Measurements from ENCODE around the gene ABHD2.
"Not testable (repeated sequence)": the region's sequence is repeated elsewhere in the genome, so short reads cannot be mapped to it uniquely, and the experiment has no call there.

Gene ABHD2, protein sequence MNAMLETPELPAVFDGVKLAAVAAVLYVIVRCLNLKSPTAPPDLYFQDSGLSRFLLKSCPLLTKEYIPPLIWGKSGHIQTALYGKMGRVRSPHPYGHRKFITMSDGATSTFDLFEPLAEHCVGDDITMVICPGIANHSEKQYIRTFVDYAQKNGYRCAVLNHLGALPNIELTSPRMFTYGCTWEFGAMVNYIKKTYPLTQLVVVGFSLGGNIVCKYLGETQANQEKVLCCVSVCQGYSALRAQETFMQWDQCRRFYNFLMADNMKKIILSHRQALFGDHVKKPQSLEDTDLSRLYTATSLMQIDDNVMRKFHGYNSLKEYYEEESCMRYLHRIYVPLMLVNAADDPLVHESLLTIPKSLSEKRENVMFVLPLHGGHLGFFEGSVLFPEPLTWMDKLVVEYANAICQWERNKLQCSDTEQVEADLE

DNA sequence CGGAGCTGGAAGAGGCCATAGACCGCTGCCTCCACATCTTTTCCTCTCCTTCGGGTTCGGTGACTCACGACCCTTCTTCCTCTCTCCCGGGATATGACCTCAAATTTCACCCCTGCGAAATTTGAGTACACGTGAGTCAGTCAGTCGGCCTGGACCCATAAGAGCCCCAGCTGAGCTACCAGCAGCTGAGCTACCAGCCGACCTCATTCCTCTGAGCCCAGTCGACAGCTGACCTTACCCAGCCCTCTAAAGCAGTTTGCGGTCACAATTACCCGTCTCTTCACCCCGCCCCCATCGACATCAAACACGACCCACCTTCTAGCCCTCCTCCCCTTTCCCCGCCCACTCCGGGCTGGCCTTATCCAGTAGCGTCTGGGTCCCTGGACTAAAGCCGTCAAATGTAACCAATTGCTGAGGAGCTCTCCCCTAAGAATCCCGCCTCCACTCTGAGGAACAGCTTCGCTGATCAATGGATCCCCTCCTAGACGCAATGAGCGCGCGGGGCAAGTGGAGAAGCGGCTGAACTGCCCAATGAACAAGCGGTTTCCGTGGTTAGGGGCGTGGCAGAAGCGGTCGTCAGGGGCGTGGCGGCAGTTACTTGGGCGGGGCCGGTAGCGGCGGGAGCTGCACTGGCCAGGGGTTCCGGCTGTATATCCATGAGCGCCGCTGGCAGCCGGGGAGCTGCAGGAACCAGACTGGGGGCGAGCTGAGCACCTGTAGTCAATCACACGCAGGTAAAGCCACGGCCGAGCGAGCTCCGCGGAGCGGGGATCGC, at the start of gene ABHD2:
ABHD2 (plus strand) TSS at position 627 of the 775 bp plus-strand sequence. CDS start 27,872 bp downstream, outside the sequence.
- DNase-seq, result peak; percentile 95

DNA sequence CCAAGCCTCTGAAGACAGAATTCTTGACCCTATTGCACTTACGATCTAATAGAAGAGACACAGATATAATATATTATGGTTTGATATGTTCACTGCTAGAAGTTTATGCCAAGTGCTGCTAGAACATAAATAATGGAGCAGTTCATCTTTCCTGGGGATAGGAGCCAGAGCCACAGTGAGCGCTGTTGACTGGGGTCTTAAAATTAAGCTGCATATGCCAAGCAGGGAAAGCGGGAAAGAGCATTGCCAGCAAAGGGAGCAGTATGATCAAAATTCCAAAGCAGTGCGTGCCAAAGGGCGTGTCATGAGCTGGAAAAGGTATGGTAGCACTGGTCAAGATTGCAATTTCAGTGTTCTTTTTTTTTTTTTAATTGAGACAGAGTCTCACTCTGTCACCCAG, 49.1 kb upstream of the ABHD2 start:
- DNase-seq, result no peak

DNA sequence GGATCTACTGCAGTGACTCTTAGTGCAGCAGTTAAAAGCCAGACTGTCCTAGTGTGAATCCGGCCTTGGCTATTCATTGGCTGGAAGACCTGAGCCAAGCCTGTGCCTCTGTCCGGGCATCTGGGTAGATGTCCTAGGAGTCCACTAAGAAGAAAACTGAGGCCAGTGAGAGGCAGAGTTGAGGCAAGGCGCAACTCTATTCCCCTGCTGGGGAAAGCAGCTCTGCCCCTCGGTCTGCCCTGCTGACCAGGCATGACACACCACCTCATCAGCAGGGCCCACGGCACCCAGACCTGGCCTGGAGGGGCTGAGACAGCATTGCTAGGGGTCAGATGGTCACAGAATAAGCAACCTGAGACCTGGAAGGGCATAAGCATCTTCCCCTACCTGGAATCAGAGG, 46.7 kb upstream of the ABHD2 start:
- no peak for DNase-seq

DNA sequence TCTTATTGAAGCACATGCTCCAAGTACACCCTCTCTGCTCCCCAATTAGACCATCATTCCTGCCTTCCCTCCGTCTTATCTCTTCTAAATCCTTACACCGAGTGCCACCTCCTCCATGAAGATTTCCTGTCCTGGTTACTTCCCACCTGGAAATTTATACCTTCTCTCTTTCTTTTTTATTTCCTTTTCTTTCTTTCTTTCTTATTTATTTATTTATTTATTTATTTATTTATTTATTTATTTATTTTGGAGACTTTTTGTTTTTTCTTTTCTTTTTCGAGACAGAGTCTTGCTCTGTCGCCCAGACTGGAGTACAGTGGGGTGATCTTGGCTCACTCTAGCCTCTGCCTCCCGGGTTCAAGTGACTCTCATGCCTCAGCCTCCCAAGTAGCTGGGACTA, 45.9 kb upstream of the ABHD2 start:
- no peak for DNase-seq

GRCh38 chr15:89043031-89044002, 44.9 kb upstream of the ABHD2 start:
- DNase-seq, result no peak

DNA sequence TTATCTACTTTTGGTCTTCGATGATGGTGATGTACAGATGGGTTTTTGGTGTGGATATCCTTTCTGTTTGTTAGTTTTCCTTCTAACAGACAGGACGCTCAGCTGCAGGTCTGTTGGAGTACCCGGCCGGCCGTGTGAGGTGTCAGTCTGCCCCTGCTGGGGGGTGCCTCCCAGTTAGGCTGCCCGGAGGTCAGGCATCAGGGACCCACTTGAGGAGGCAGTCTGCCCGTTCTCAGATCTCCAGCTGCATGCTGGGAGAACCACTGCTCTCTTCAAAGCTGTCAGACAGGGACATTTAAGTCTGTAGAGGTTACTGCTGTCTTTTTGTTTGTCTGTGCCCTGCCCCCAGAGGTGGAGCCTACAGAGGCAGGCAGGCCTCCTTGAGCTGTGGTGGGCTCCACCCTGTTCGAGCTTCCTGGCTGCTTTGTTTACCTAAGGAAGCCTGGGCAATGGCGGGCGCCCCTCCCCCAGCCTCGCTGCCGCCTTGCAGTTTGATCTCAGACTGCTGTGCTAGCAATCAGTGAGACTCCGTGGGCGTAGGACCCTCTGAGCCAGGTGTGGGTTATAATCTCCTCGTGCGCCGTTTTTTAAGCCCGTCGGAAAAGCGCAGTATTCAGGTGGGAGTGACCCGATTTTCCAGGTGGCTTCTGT, 39.1 kb upstream of the ABHD2 start:
- not testable (repeated sequence) for DNase-seq

- DNase-seq, result no peak
These were observed 36.4 kb upstream of the ABHD2 start for GRCh38 chr15:89051875-89052274.

GRCh38 chr15:89052474-89052873, 35.8 kb upstream of the ABHD2 start:
- no peak for DNase-seq

- DNase-seq, result no peak
These were observed 33.4 kb upstream of the ABHD2 start for GRCh38 chr15:89054873-89055272.

DNA sequence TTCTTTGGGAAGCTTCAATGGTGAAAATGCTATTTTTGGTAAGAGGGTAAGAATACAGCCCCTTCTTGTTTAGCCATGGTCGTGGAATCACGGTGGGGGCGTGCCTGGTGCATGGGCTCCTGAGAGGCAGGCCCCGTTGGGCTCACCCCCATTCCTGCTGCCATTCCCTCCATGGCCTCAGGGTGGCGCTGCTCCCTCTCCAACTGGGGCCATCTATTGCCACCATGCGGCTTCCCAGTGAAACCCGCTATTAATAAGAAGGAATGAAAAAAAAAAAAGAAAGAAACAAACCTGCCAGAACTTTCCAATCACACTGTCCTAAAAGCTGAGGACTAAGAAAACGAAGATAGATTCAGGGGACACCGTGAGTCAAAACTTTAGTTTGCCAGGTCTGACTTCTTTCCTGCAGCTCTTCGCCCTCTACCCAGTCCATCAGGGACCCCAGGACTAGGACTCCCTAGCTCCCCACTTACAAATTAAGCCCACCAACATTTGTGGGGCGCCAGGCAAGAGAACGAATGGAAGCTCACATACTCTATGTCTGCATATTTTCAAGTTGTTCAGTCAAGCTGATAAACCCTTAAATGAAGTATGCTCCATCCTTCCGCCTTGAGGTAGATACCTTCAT, 30.6 kb upstream of the ABHD2 start:
- DNase-seq, result peak; percentile 73

GRCh38 chr15:89058376-89058775, 29.9 kb upstream of the ABHD2 start:
- no peak for DNase-seq

DNA sequence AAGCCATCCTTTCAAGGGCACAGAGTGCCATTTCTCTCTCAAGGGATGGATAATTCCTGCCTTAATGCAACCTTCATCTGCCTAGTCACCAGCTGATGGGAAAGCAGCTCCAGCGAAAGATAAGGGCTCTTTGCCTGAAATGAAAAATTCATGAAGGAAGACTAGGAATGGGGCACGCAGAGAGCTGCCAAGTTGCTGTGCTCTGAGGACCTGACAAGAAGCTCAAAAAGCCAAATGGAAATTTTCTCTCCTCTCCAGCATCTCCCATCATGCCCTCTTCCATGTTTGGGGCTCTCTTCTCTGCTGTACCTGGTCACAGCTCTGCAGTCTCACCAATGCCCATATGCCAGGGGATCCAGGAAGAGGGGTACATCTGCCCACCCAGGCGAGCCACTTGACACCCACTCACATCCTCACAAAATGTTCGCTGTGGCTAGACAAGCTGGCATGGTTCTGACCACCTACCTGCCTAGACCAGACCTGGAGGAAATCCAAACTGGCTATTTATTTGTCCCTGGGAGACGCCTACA, 29.3 kb upstream of the ABHD2 start:
- no peak for DNase-seq

- DNase-seq, result no peak
These were observed 22.0 kb upstream of the ABHD2 start for GRCh38 chr15:89066280-89066679.

DNA sequence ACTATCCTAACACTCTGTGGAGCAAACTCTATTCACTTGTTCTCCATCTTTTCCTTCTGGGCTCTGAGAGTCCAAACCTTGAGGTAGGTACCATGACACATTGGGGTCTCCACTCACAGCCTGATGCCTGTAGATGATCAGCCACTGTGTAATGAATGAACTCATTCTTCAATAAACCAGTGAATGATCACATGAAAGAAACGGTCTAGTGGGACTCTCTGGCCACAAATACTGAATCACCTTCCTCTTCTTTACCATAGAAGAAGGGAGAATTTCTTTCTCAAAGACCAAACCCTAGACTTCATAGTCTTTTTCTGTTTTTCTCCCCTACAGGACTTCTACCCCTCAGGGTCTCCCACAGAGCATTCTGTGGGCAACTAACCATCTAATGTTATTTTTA, 20.5 kb upstream of the ABHD2 start:
- DNase-seq, result no peak

DNA sequence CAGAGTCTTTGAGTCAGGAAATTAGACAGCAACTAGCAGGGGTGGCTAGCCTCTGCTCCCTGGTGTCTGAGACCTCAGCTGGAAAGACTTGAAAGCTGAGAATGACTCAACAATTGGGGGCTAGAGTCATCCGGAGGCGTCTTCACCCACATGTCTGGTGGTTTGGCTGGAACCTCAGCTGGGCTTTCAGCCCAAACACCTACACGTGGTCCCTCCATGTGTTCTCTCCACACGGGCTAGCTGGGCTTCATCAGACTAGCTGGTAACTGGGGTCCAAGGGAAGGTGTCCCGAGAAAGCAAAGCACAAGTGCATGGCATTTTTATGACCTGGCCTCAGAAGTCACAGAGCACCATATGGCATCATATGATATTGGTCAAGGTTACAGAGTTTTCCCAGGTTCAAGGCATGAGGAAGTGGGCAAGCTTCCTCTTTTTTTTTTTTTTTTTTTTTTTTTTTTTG, 19.9 kb upstream of the ABHD2 start:
- no peak for DNase-seq

DNA sequence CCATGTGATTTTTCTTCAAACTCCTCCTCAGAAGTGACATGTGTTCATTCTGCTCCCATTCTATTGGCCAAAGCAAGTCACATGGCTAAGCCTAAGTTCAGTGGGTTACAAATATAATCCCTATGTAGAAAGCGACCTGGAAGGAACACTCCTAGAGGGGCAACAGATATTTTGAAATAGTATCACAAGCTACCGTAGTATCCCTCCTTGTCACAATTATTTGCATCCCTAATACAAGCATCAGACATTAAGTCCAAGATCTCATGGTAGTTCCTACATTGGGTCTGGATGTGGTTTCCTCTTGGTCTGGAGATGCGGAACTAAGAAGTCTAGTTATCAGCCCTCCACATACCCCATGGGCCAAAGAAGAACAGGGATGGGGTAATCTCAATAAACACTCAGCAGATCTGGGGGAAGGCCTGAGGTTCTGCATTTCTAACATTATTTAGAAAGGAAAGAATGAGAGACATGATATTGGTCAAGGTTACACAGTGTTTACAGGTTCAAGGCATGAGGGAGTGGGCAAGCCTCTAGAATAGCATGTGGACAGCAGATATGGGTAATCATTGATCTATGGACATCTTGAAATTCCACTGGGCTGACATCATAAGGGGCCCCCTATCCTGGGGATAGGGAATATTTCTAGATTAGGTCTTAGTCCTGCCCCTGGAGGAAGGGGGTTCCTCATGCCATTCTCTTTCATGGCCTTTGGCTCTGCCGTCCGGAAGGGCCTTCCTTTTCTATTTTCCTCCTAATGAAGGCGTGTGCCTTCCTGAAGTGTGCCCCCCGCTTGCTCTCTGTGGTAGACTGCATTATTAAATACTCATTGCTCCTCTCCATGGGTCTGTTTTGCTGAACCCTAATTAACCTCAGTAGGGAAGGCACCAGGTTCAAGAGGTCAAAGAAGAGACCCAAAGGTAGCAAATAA, 17.8 kb upstream of the ABHD2 start:
- DNase-seq, result no peak

- DNase-seq, result no peak
These were observed 16.8 kb upstream of the ABHD2 start for GRCh38 chr15:89071471-89071870.

DNA sequence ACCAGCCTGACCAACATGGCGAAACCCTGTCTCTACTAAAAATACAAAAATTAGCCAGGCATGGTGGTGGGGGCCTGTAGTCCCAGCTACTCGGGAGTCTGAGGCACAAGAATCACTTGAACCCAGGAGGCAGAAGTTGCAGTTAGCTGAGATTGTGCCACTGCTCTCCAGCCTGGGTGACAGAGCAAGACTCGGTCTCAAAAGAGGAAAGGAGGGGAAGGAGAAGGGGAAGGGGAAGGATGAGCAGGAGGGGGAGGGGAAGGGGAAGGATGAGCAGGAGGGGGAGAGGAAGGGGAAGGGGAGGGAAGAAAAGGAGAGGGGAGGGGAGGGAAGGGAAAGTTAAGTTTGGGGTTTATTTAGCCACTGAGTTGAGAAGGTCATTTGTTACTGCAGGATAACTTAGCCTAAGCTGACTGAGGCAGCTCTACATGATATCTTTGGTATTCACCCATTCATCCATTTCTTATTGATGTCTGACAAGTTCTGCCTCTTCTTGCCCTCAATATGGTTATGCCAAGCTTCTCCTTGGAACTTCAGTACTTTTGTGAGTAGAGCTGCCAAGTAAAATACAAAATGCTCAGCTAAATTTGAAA, 15.9 kb upstream of the ABHD2 start:
- no peak for DNase-seq

DNA sequence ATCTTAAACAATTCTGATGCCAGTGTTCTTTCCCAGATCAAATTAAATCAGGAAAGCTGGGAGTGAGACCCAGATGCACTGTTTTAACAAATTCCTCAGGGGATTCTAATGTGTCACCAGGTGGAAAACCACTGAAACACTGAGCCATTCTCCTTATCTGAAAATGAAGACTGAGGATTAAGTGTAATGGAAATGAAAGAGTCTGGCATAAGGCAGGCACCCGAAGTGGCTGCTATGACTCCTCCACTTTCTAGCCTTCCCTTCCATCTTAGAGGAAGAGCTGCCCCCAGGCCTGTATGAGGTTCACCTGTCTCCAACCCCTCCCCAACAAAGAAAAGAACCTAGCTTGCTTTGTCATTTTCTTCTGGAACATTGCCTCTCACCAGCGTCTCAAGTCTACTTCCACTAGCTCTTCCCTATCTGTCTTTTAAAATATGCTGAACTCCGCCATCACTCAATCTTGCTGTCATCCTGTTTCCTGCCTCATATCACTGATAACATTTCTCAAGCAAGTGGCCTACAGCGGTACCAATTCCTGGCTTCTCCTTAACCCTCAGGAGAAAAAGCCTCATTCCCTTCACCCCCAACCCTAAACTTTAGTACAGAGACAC, 13.7 kb upstream of the ABHD2 start:
- DNase-seq, result no peak
